ENCODE data around the gene EEF1AKMT3. TPM values are rescaled to one million over a fixed set of nuclear protein-coding genes. Genes with fewer than 3 reads are reported as not detected.

EEF1AKMT3 gene
- total and polyA plus RNA-seq, 2 experiments from 2014 or later = 1.3 to 5.3 TPM

DNA sequence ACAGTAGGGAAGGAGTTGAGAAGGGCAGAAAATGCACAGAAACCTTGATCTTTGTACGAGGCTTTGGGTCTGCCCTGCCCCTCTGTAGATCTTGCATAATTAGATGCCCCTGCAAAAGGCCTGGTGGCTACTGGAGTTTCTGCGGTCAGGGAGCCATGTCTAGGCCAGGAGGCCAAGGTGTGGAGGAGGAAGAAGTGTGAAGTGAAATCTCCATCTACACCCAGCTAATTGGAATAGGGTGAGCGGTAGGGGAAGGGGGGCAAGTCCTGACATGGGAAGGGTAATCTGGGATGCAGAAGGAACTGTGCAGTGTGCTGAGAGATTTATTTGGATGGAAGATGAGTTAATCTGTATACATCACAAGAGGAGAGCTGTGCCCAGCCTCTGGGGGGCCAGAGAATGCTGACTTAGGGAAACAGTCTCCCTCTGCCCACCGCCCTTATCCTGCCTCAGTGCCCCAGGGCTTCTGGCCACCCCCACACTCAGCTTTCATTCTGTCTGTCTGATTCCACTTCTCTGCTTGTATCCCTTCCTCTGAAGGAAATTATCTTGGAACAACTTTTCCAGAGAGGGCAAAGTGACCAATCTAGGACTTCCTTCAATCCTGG, 10.9 kb upstream of the EEF1AKMT3 start:
- no peak for DNase-seq (ENCODE audit: low spot score)
- H3K27ac ChIP-seq (ENCODE audit: low read depth) = no peak overlapping the region
- no peaks in the 10 kb centered on the region for H3K79me2 ChIP-seq (replicated peaks; ENCODE audit: insufficient read depth)
- no peak for ATAC-seq
- peaks cover 17% of the 10 kb centered on the region for H3K4me1 ChIP-seq (ENCODE audit: insufficient read depth)
- no peaks in the 10 kb centered on the region for H3K9me2 ChIP-seq (ENCODE audit: insufficient read depth)
- peaks cover 94% of the 10 kb centered on the region for H3K27me3 ChIP-seq (ENCODE audit: insufficient read depth)
- no peak overlapping the region for H3K4me2 ChIP-seq
- H3K27me3 Mint-ChIP-seq (ENCODE audit: insufficient read depth, low read depth, poor library complexity) = peaks cover 71% of the 10 kb centered on the region
- H3K4me1 Mint-ChIP-seq = peaks cover 29% of the 10 kb centered on the region
- H2AFZ ChIP-seq = no peak overlapping the region
- no peak overlapping the region for H3K4me3 ChIP-seq
- H3K4me3 Mint-ChIP-seq = peak overlapping the region; percentile 18; the same call in 1 of the 3 replicates
- H3F3A ChIP-seq (replicated peaks; ENCODE audit: low read depth) = peaks cover 9% of the 10 kb centered on the region
- H3K9me3 Mint-ChIP-seq = no peaks in the 10 kb centered on the region
- H3K36me3 ChIP-seq (ENCODE audit: insufficient read depth) = no peaks in the 10 kb centered on the region
- H3K27ac Mint-ChIP-seq = no peak overlapping the region
- H4K20me1 ChIP-seq (replicated peaks; ENCODE audit: insufficient read depth) = peaks cover 4% of the 10 kb centered on the region; the same call in 1 of the 2 replicates
- H3K36me3 Mint-ChIP-seq (ENCODE audit: low read depth) = no peaks in the 10 kb centered on the region; the same call in 2 of the 3 replicates
- TF ChIP-seq POLR2AphosphoS5 (IDR thresholded peaks at IDR 0.05; ENCODE audit: low read depth) (no peak), CREB1 (CRISPR knock-in tag; IDR thresholded peaks at IDR 0.05; ENCODE audit: low read depth) (no peak), JUNB (IDR thresholded peaks at IDR 0.05; ENCODE audit: unreplicated experiment) (no peak), NANOG (IDR thresholded peaks at IDR 0.05; ENCODE audit: borderline replicate concordance) (no peak), EZH2 (IDR thresholded peaks at IDR 0.05; ENCODE audit: low read depth, unreplicated experiment) (no peak), EZH2phosphoT487 (IDR thresholded peaks at IDR 0.05; ENCODE audit: unreplicated experiment) (no peak), ZNF331 (CRISPR knock-in tag; IDR thresholded peaks at IDR 0.05; ENCODE audit: low read depth) (no peak), STAT1 (IDR thresholded peaks at IDR 0.05; ENCODE audit: unreplicated experiment) (no peak), ZNF114 (CRISPR knock-in tag; IDR thresholded peaks at IDR 0.05) (no peak)
- TF ChIP-seq, protein P1, sequence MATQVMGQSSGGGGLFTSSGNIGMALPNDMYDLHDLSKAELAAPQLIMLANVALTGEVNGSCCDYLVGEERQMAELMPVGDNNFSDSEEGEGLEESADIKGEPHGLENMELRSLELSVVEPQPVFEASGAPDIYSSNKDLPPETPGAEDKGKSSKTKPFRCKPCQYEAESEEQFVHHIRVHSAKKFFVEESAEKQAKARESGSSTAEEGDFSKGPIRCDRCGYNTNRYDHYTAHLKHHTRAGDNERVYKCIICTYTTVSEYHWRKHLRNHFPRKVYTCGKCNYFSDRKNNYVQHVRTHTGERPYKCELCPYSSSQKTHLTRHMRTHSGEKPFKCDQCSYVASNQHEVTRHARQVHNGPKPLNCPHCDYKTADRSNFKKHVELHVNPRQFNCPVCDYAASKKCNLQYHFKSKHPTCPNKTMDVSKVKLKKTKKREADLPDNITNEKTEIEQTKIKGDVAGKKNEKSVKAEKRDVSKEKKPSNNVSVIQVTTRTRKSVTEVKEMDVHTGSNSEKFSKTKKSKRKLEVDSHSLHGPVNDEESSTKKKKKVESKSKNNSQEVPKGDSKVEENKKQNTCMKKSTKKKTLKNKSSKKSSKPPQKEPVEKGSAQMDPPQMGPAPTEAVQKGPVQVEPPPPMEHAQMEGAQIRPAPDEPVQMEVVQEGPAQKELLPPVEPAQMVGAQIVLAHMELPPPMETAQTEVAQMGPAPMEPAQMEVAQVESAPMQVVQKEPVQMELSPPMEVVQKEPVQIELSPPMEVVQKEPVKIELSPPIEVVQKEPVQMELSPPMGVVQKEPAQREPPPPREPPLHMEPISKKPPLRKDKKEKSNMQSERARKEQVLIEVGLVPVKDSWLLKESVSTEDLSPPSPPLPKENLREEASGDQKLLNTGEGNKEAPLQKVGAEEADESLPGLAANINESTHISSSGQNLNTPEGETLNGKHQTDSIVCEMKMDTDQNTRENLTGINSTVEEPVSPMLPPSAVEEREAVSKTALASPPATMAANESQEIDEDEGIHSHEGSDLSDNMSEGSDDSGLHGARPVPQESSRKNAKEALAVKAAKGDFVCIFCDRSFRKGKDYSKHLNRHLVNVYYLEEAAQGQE (IDR thresholded peaks at IDR 0.05; ENCODE audit: unreplicated experiment) = no peak
- TF ChIP-seq, protein P2, sequence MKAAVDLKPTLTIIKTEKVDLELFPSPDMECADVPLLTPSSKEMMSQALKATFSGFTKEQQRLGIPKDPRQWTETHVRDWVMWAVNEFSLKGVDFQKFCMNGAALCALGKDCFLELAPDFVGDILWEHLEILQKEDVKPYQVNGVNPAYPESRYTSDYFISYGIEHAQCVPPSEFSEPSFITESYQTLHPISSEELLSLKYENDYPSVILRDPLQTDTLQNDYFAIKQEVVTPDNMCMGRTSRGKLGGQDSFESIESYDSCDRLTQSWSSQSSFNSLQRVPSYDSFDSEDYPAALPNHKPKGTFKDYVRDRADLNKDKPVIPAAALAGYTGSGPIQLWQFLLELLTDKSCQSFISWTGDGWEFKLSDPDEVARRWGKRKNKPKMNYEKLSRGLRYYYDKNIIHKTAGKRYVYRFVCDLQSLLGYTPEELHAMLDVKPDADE (IDR thresholded peaks at IDR 0.05) = no peak
- TF ChIP-seq, protein P3, sequence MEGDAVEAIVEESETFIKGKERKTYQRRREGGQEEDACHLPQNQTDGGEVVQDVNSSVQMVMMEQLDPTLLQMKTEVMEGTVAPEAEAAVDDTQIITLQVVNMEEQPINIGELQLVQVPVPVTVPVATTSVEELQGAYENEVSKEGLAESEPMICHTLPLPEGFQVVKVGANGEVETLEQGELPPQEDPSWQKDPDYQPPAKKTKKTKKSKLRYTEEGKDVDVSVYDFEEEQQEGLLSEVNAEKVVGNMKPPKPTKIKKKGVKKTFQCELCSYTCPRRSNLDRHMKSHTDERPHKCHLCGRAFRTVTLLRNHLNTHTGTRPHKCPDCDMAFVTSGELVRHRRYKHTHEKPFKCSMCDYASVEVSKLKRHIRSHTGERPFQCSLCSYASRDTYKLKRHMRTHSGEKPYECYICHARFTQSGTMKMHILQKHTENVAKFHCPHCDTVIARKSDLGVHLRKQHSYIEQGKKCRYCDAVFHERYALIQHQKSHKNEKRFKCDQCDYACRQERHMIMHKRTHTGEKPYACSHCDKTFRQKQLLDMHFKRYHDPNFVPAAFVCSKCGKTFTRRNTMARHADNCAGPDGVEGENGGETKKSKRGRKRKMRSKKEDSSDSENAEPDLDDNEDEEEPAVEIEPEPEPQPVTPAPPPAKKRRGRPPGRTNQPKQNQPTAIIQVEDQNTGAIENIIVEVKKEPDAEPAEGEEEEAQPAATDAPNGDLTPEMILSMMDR (conservative IDR thresholded peaks at IDR 0.05; ENCODE audit: low read depth in 2 of 2) = no peak
- TF ChIP-seq, protein P4, sequence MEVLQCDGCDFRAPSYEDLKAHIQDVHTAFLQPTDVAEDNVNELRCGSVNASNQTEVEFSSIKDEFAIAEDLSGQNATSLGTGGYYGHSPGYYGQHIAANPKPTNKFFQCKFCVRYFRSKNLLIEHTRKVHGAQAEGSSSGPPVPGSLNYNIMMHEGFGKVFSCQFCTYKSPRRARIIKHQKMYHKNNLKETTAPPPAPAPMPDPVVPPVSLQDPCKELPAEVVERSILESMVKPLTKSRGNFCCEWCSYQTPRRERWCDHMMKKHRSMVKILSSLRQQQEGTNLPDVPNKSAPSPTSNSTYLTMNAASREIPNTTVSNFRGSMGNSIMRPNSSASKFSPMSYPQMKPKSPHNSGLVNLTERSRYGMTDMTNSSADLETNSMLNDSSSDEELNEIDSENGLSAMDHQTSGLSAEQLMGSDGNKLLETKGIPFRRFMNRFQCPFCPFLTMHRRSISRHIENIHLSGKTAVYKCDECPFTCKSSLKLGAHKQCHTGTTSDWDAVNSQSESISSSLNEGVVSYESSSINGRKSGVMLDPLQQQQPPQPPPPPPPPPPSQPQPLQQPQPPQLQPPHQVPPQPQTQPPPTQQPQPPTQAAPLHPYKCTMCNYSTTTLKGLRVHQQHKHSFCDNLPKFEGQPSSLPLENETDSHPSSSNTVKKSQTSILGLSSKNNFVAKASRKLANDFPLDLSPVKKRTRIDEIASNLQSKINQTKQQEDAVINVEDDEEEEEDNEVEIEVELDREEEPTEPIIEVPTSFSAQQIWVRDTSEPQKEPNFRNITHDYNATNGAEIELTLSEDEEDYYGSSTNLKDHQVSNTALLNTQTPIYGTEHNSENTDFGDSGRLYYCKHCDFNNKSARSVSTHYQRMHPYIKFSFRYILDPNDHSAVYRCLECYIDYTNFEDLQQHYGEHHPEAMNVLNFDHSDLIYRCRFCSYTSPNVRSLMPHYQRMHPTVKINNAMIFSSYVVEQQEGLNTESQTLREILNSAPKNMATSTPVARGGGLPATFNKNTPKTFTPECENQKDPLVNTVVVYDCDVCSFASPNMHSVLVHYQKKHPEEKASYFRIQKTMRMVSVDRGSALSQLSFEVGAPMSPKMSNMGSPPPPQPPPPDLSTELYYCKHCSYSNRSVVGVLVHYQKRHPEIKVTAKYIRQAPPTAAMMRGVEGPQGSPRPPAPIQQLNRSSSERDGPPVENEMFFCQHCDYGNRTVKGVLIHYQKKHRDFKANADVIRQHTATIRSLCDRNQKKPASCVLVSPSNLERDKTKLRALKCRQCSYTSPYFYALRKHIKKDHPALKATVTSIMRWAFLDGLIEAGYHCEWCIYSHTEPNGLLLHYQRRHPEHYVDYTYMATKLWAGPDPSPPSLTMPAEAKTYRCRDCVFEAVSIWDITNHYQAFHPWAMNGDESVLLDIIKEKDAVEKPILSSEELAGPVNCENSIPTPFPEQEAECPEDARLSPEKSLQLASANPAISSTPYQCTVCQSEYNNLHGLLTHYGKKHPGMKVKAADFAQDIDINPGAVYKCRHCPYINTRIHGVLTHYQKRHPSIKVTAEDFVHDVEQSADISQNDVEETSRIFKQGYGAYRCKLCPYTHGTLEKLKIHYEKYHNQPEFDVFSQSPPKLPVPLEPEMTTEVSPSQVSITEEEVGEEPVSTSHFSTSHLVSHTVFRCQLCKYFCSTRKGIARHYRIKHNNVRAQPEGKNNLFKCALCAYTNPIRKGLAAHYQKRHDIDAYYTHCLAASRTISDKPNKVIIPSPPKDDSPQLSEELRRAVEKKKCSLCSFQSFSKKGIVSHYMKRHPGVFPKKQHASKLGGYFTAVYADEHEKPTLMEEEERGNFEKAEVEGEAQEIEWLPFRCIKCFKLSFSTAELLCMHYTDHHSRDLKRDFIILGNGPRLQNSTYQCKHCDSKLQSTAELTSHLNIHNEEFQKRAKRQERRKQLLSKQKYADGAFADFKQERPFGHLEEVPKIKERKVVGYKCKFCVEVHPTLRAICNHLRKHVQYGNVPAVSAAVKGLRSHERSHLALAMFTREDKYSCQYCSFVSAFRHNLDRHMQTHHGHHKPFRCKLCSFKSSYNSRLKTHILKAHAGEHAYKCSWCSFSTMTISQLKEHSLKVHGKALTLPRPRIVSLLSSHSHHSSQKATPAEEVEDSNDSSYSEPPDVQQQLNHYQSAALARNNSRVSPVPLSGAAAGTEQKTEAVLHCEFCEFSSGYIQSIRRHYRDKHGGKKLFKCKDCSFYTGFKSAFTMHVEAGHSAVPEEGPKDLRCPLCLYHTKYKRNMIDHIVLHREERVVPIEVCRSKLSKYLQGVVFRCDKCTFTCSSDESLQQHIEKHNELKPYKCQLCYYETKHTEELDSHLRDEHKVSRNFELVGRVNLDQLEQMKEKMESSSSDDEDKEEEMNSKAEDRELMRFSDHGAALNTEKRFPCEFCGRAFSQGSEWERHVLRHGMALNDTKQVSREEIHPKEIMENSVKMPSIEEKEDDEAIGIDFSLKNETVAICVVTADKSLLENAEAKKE (CRISPR knock-in tag; IDR thresholded peaks at IDR 0.05) = no peak
